AG09319 (cell line): ENCODE measurements around the gene SHC4.

Source experiments
- DNase-seq: peaks from one replicate; pipeline ENCODE4 v3.0.0-alpha.2; 2010; ENCODE audit warnings: low read depth; ENCODE audit errors: extremely low read depth
- CTCF ChIP-seq: IDR thresholded peaks from 2 replicates; pipeline ENCODE4 v1.5.1; 2011; ENCODE audit warnings: low read depth, mild to moderate bottlenecking, inconsistent platforms, low read length, moderate library complexity

The SHC4 gene

GRCh38 chr15:48869966-48870365, 93.8 kb downstream of the SHC4 start:
- TF ChIP-seq CTCF, result no peak

GRCh38 chr15:48868536-48868935, 95.2 kb downstream of the SHC4 start:
- TF ChIP-seq CTCF, result no peak
- peak; percentile 78 for DNase-seq

More at GRCh38 chr15:48869966-48870365, 93.8 kb downstream of the SHC4 start:
- no peak for DNase-seq

GRCh38 chr15:48868023-48868422, 95.7 kb downstream of the SHC4 start:
- TF ChIP-seq CTCF, result no peak
- DNase-seq, result no peak

- TF ChIP-seq CTCF, result no peak
- DNase-seq, result peak; percentile 60
These were observed 97.6 kb downstream of the SHC4 start for GRCh38 chr15:48866141-48866563.

- no peak for TF ChIP-seq CTCF
- DNase-seq, result no peak
These were observed 98.2 kb downstream of the SHC4 start for GRCh38 chr15:48865370-48866079.

- TF ChIP-seq CTCF, result no peak
- no peak for DNase-seq
These were observed 101.0 kb downstream of the SHC4 start for GRCh38 chr15:48862705-48863104.

GRCh38 chr15:48861813-48862431, 101.8 kb downstream of the SHC4 start:
- DNase-seq, result peak; percentile 60
- TF ChIP-seq CTCF, result peak; percentile 82
